Natural killer cell treated with Interleukin-12 subunit alpha and Interleukin-12 subunit beta and Interleukin-15 and Interleukin-18, amount 100 ng/mL, for 72 hours (primary cell): ENCODE data around the gene DIDO1. TPM values are rescaled to one million over a fixed set of nuclear protein-coding genes. Genes with fewer than 3 reads are reported as not detected.

ENCODE experiments used
- ATAC-seq, 2 donors: fragments of 150-1000 bp; cut with Tn5 transposase in 1 of 2; sonication (Bioruptor Pico), chemical (Tn5 transposase) in 1 of 2; 2 replicates each; pipeline ENCODE4 v1.10.0; 2021
- DNase-seq: peaks from one replicate; pipeline ENCODE4 v3.0.0; 2022; ENCODE audit warnings: low spot score
- H3K27ac Mint-ChIP-seq, 2 donors: 1 replicate in 1 of 2; 2 replicates in 1 of 2; pipeline ENCODE4 v1.8.0; 2022; ENCODE audit warnings: mixed read lengths in 2 of 2, mild to moderate bottlenecking in 1 of 2, moderate library complexity in 1 of 2
- H3K27me3 Mint-ChIP-seq, 2 donors: 1 replicate in 1 of 2; 2 replicates in 1 of 2; pipeline ENCODE4 v1.8.0; 2022; ENCODE audit warnings: mixed read lengths in 2 of 2
- H3K36me3 Mint-ChIP-seq: one replicate; pipeline ENCODE4 v1.8.0; 2022; ENCODE audit warnings: mixed read lengths
- H3K4me1 Mint-ChIP-seq, 2 donors: 1 replicate in 1 of 2; 2 replicates in 1 of 2; pipeline ENCODE4 v1.8.0; 2022; ENCODE audit warnings: low read depth in 2 of 2, mixed read lengths in 2 of 2, mild to moderate bottlenecking in 1 of 2
- H3K4me3 Mint-ChIP-seq: one replicate; pipeline ENCODE4 v1.8.0; 2022; ENCODE audit warnings: mixed read lengths
- H3K9me3 Mint-ChIP-seq: 2 replicates; pipeline ENCODE4 v1.8.0; 2022; ENCODE audit warnings: mixed read lengths
- total RNA-seq, 2 donors: library from RNA; stranded (reverse); gene quantifications; one replicate each; pipeline ENCODE4 v1.2.3, GENCODE V29; 2022

DIDO1 gene
- total RNA-seq, 2 donors from 2014 or later, result 57.6 to 81.1 TPM

DNA sequence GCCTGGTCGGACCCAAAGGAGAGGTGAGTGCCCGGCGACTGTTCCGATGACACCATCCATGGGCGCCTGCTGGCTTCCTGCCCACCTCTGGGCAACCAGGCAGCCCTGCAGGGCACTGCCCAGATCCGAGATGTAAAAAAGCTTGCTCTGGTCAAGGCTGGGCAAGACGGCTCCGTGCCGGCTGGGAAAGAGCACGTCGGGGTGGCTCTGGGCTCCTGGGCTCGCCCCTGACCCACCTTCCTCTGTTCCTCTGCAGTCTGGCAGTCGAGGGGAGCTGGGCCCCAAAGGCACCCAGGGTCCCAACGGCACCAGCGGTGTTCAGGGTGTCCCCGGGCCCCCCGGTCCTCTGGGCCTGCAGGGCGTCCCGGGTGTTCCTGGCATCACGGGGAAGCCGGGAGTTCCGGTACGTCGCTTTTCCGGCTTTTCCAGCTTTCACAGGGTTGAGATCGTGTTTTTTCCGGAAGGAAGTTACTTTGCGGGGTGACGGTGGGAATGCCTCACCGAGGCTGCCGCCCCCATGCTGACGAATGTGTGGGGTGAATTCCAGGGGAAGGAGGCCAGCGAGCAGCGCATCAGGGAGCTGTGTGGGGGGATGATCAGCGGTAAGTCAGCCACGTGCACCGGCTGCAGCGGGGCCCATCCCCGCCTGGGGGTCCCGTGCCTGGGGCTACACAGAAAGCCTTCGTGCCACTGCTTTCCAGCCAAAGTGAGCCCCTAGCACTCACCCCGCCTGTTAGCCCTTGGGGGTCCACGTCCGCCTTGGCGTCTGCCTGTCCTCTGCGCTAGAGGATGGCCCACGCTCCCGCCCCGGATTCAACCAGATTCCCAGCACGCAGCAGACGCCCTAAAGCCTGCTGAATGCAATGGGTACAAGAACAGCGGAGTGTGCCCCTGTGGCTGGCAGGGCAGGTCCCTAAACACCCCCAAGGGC is 90.1 kb downstream of the DIDO1 start:
- Mint-ChIP-seq H3K4me3 (no peak overlapping the region), H3K9me3 (no peaks in the 10 kb centered on the region), H3K27me3 (peaks cover 0 to 3% of the 10 kb centered on the region in 2 donors), H3K4me1 (no peaks in the 10 kb centered on the region), H3K36me3 (no peaks in the 10 kb centered on the region), H3K27ac (no peak overlapping the region)
- no peak for DNase-seq
- ATAC-seq, result no peak

DNA sequence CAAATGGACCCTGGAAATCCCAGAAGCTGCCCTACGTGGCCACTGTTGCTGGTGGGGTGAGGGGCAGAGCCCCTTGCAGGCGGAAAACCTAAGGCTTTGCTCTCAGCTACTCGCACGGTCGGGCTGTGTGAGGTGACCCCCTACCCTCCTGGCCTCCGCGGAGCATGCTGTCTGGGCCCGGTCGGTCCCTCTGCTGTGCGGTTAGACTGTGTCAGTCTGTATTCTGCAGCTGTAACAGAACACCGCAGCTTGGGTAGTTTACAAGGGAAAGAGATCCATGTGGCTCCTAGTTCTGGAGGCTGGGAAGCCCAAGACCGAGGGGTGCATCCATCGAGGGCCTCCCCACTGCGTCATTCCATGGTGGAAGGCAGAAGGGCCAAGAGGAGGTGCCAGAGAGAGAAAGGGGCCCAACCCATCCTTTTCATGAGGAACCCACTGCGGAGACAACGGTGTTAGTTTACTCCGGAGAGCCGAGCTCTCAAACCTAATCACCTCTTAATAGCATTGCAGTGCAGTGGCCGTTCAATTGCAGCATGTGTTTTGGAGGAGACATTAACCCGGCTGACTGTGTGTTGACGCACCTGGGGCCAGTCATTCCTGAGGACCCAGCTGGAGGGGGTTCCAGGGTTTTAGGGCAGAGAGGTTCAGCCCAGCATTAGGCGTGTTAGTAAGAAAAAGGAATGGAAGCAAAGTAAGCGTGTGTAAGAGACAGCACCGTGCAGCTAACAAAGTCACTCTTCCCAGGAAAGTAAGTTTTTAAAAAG is 91.2 kb downstream of the DIDO1 start:
- no peak overlapping the region for H3K4me3 Mint-ChIP-seq
- H3K27me3 Mint-ChIP-seq, result peaks cover 0 to 3% of the 10 kb centered on the region in 2 donors
- DNase-seq (no peak), ATAC-seq (no peak)
- H3K27ac Mint-ChIP-seq, result no peak overlapping the region
- no peaks in the 10 kb centered on the region for H3K36me3 Mint-ChIP-seq
- H3K4me1 Mint-ChIP-seq, result no peaks in the 10 kb centered on the region
- H3K9me3 Mint-ChIP-seq, result no peaks in the 10 kb centered on the region

GRCh38 chr20:62832951-62833391 is 93.3 kb downstream of the DIDO1 start:
- no peaks in the 10 kb centered on the region for H3K4me1 Mint-ChIP-seq
- H3K27ac Mint-ChIP-seq, result no peak overlapping the region
- no peaks in the 10 kb centered on the region for H3K36me3 Mint-ChIP-seq
- DNase-seq (no peak), ATAC-seq (no peak)
- no peaks in the 10 kb centered on the region for H3K9me3 Mint-ChIP-seq
- no peak overlapping the region for H3K4me3 Mint-ChIP-seq
- H3K27me3 Mint-ChIP-seq, result peaks cover 0 to 3% of the 10 kb centered on the region in 2 donors

DNA sequence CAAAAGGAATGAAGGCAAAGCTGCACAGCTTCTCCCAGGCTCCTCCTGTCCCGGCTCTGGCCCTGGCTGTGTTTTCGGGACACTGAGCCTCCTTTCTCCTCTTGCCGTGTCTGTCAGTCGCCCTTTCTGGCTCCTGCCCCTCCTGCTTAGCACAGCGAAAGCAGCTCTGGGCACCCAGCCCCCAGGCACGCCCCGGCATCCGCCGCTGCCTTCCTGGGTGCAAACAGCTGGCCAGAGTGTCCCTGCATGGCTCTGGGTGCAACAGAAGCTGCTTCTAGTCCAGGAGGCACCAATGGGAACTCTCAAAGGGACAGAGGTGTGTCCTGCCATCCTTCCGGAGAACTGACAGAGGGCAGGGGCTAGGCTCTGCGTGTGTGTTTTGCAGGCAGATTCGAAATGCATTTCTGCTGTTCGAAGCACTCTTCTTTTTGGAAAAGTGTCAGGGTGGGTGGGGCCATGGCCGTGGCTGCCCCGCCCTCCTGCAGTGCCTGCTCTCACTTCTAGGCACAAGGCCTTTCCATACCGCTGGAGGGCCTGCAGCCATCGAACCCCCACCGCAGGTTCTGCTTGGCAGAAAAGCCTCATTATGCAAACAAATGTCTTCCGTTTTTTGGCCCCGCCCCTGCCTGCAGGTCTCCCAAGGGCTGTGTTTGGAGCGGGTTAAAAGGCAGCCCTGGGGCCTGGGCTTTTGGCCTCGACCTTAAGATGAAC is 93.9 kb downstream of the DIDO1 start:
- no peaks in the 10 kb centered on the region for H3K9me3 Mint-ChIP-seq
- H3K27ac Mint-ChIP-seq, result no peak overlapping the region
- H3K4me3 Mint-ChIP-seq, result no peak overlapping the region
- peak in 1 of 2 donors; percentile 14 for ATAC-seq
- peaks cover 0 to 3% of the 10 kb centered on the region in 2 donors for H3K27me3 Mint-ChIP-seq
- no peaks in the 10 kb centered on the region for H3K4me1 Mint-ChIP-seq
- DNase-seq, result no peak
- no peaks in the 10 kb centered on the region for H3K36me3 Mint-ChIP-seq

DNA sequence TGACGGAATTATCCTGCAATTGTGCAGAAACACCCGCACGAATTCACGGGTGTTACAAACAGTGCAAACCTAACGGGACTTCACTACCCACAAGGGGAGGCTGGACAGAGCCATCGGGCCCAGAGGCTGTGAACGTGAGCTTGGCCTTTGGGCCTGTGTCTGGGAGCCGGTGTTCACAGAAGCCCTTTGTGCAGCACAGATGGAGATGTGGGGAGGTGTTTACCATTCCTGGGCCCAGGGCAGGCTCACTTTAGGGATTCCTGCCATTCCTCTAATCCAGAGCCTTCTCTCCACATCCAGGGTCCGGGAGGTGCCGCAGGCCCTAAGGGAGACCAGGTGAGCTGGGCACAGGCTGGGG is 94.5 kb downstream of the DIDO1 start:
- Mint-ChIP-seq H3K36me3 (no peaks in the 10 kb centered on the region), H3K9me3 (no peaks in the 10 kb centered on the region), H3K27ac (no peak overlapping the region), H3K4me1 (no peaks in the 10 kb centered on the region), H3K4me3 (no peak overlapping the region), H3K27me3 (peaks cover 0 to 3% of the 10 kb centered on the region in 2 donors)
- no peak for ATAC-seq
- no peak for DNase-seq

- ATAC-seq (no peak), DNase-seq (no peak)
- no peaks in the 10 kb centered on the region for H3K36me3 Mint-ChIP-seq
- no peak overlapping the region for H3K27ac Mint-ChIP-seq
- peaks cover 0 to 3% of the 10 kb centered on the region in 2 donors for H3K27me3 Mint-ChIP-seq
- H3K4me1 Mint-ChIP-seq, result no peaks in the 10 kb centered on the region
- H3K9me3 Mint-ChIP-seq, result no peaks in the 10 kb centered on the region
- no peak overlapping the region for H3K4me3 Mint-ChIP-seq
Observed at GRCh38 chr20:62831361-62831788, 94.9 kb downstream of the DIDO1 start.

GRCh38 chr20:62830821-62831220 is 95.5 kb downstream of the DIDO1 start:
- DNase-seq (no peak), ATAC-seq (no peak)
- H3K4me1 Mint-ChIP-seq, result no peaks in the 10 kb centered on the region
- H3K27ac Mint-ChIP-seq, result no peak overlapping the region
- H3K27me3 Mint-ChIP-seq, result peaks cover 0 to 3% of the 10 kb centered on the region in 2 donors
- no peak overlapping the region for H3K4me3 Mint-ChIP-seq
- no peaks in the 10 kb centered on the region for H3K9me3 Mint-ChIP-seq
- no peaks in the 10 kb centered on the region for H3K36me3 Mint-ChIP-seq

DNA sequence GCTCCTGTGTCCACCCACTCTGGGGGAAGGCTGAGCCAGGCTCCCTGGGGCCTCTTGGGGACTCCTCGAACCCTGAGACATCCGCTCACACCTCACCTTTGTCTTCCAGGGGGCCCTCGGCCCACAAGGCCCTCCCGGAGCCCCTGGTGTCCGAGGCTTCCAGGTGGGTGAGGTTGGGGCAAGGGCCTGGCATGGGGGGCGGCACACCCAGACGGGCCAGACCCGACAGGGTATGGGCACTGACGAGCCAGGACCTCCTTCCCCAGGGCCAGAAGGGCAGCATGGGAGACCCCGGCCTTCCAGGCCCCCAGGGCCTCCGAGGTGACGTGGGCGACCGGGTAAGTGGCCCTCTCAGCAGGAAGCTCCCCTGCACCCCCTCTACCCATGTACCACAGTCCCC is 96.1 kb downstream of the DIDO1 start:
- no peaks in the 10 kb centered on the region for H3K36me3 Mint-ChIP-seq
- no peak overlapping the region for H3K27ac Mint-ChIP-seq
- H3K27me3 Mint-ChIP-seq, result no peaks in the 10 kb centered on the region
- DNase-seq (no peak), ATAC-seq (no peak)
- H3K4me1 Mint-ChIP-seq, result no peaks in the 10 kb centered on the region
- no peaks in the 10 kb centered on the region for H3K9me3 Mint-ChIP-seq
- H3K4me3 Mint-ChIP-seq, result no peak overlapping the region

GRCh38 chr20:62829231-62830230 is 96.8 kb downstream of the DIDO1 start:
- Mint-ChIP-seq H3K9me3 (no peaks in the 10 kb centered on the region), H3K27ac (no peak overlapping the region), H3K4me3 (no peak overlapping the region), H3K4me1 (no peaks in the 10 kb centered on the region), H3K36me3 (no peaks in the 10 kb centered on the region), H3K27me3 (no peaks in the 10 kb centered on the region)
- DNase-seq, result no peak
- ATAC-seq, result no peak

DNA sequence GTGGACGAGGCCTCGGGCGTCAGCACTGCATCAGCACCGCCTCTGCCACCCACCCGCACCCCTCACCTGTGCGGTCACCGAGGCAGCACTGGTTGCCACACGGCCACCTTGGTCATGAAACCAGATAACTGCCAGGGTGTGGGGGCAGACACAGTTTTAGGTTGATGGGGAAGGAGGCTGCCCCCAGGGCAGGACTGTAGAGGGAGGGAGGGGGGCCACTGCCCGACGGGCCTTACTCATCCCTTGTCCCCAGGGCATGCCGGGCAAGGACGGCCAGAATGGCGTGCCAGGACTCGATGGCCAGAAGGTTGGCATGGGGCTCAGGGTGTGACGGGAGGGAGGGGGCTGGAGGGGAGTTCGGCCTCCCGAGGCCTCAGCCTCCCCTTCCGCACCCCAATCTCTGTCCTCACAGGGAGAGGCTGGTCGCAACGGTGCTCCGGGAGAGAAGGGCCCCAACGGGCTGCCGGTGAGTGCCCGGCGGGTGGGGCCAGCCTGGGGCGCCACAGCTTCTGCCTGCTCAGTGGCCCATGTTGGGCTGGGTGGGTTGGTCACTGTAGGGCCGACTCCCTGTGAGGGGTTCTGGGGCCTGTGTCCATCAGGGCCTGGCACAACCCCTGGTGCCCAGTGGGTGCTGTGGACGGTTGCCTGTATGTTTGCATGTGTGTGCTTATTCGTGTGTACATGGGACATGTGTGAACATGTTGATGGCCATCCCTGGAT is 97.6 kb downstream of the DIDO1 start:
- no peaks in the 10 kb centered on the region for H3K36me3 Mint-ChIP-seq
- ATAC-seq (no peak), DNase-seq (no peak)
- no peak overlapping the region for H3K27ac Mint-ChIP-seq
- no peaks in the 10 kb centered on the region for H3K4me1 Mint-ChIP-seq
- H3K9me3 Mint-ChIP-seq, result no peaks in the 10 kb centered on the region
- H3K4me3 Mint-ChIP-seq, result no peak overlapping the region
- no peaks in the 10 kb centered on the region for H3K27me3 Mint-ChIP-seq

DNA sequence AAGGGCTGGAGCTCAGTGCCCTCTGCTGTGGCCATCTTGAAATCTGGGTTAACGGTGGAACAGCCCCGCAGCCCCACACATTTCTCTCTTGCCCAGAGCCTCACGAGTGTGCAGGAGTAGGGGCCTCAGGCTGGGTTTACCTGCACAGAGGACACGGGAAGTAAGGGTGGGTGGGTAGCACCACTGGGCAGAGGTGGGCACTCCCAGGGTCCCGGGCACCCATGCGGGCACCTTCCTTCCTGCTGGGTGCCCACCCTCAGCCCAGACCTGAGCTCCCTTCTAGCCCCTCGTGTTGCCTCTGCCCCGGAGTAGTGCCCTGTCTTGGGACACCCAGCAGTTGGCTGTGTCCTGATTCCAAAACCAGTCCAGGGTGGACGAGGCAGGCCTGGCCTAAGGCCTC is 98.3 kb downstream of the DIDO1 start:
- Mint-ChIP-seq H3K4me3 (no peak overlapping the region), H3K27me3 (no peaks in the 10 kb centered on the region), H3K27ac (no peak overlapping the region), H3K36me3 (no peaks in the 10 kb centered on the region), H3K4me1 (no peaks in the 10 kb centered on the region), H3K9me3 (no peaks in the 10 kb centered on the region)
- ATAC-seq, result no peak
- no peak for DNase-seq
